HG02884 (cell line): ENCODE data around the gene RNASET2.
A peak's percentile ranks its signal among the peaks of the same experiment; 100 is the strongest.

Experiments
- ATAC-seq: cut with Tn5 transposase; IDR thresholded peaks from one replicate; pipeline ENCODE4 v1.9.1; 2021; ENCODE audit warnings: mild to moderate bottlenecking, moderate library complexity; ENCODE audit not compliant: unreplicated experiment

Gene RNASET2

GRCh38 chr6:166970776-166971175 is 14.4 kb upstream of the RNASET2 start:
- ATAC-seq, result no peak

- ATAC-seq, result no peak
These were observed 13.7 kb upstream of the RNASET2 start for GRCh38 chr6:166970091-166970490.

GRCh38 chr6:166969390-166970002 is 13.1 kb upstream of the RNASET2 start:
- ATAC-seq, result no peak

- ATAC-seq, result no peak
These were observed 9.9 kb upstream of the RNASET2 start for GRCh38 chr6:166966268-166966667.

GRCh38 chr6:166960609-166960978 is 4.2 kb upstream of the RNASET2 start:
- ATAC-seq, result no peak

GRCh38 chr6:166959911-166960608 is 3.7 kb upstream of the RNASET2 start:
- no peak for ATAC-seq

GRCh38 chr6:166958926-166959861 is 2.8 kb upstream of the RNASET2 start:
- ATAC-seq, result no peak

- ATAC-seq, result no peak
These were observed 1.4 kb upstream of the RNASET2 start for GRCh38 chr6:166957805-166958076.

- ATAC-seq, result peak; percentile 35
These were observed 896 bp upstream of the RNASET2 start for GRCh38 chr6:166957087-166957804.

GRCh38 chr6:166955865-166956443 is 396 bp downstream of the RNASET2 start:
- peak; percentile 3 for ATAC-seq

GRCh38 chr6:166955121-166955864 is 1.1 kb downstream of the RNASET2 start:
- ATAC-seq, result no peak

- no peak for ATAC-seq
These were observed 2.1 kb downstream of the RNASET2 start for GRCh38 chr6:166954118-166954713.

- ATAC-seq, result no peak
These were observed 3.5 kb downstream of the RNASET2 start for GRCh38 chr6:166952567-166953486.

- ATAC-seq, result no peak
These were observed 4.2 kb downstream of the RNASET2 start for GRCh38 chr6:166952121-166952520.

- no peak for ATAC-seq
These were observed 4.7 kb downstream of the RNASET2 start for GRCh38 chr6:166951670-166952060.

GRCh38 chr6:166950892-166951669 is 5.3 kb downstream of the RNASET2 start:
- peak; percentile 85 for ATAC-seq

- ATAC-seq, result peak; percentile 39
These were observed 5.9 kb downstream of the RNASET2 start for GRCh38 chr6:166950443-166950821.
